Liver (tissue), 9 donors: ENCODE results near the gene FLOT1. TPM values are rescaled to one million over a fixed set of nuclear protein-coding genes. Genes with fewer than 3 reads are reported as not detected.
A peak's percentile ranks its signal among the peaks of the same experiment; 100 is the strongest.

Source experiments
- DNase-seq: peaks from one replicate; pipeline ENCODE4 v3.0.0-alpha.2; 2017; ENCODE audit warnings: low spot score
- H3K27ac ChIP-seq, 2 donors: one replicate each; pipeline ENCODE4 v1.7.0; 2013; ENCODE audit warnings: inconsistent platforms in 2 of 2, low read length in 2 of 2, control low read depth in 1 of 2, low read depth in 1 of 2, mild to moderate bottlenecking in 1 of 2
- H3K27me3 ChIP-seq, 4 donors: one replicate each; pipeline versions ENCODE4 v1.6.1 to v1.7.0; 2013; ENCODE audit warnings: low read length in 3 of 4, inconsistent platforms in 1 of 4, mild to moderate bottlenecking in 1 of 4, moderate library complexity in 1 of 4; ENCODE audit not compliant: control insufficient read depth in 4 of 4, insufficient read depth in 4 of 4
- H3K36me3 ChIP-seq, 4 donors: one replicate each; pipeline versions ENCODE4 v1.6.1 to v1.7.0; 2013; ENCODE audit warnings: low read length in 3 of 4, mild to moderate bottlenecking in 3 of 4, low read depth in 1 of 4, moderate library complexity in 1 of 4; ENCODE audit not compliant: control insufficient read depth in 4 of 4, insufficient read depth in 3 of 4
- H3K4me1 ChIP-seq, 4 donors: one replicate each; pipeline versions ENCODE4 v1.6.1 to v1.7.0; 2013; ENCODE audit warnings: low read length in 3 of 4, mild to moderate bottlenecking in 3 of 4, moderate library complexity in 1 of 4; ENCODE audit not compliant: control insufficient read depth in 4 of 4, insufficient read depth in 4 of 4
- H3K4me3 ChIP-seq, 3 donors: one replicate each; pipeline versions ENCODE4 v1.6.1 to v1.7.0; 2013; ENCODE audit warnings: low read length in 3 of 3, control low read depth in 1 of 3, low read depth in 1 of 3, mild to moderate bottlenecking in 1 of 3
- H3K9ac ChIP-seq, 2 donors: one replicate each; pipeline ENCODE4 v1.7.0; 2013; ENCODE audit warnings: low read length in 2 of 2, mild to moderate bottlenecking in 2 of 2, moderate library complexity in 2 of 2, control low read depth in 1 of 2, low read depth in 1 of 2
- H3K9me3 ChIP-seq, 4 donors: one replicate each; pipeline versions ENCODE4 v1.6.1 to v1.7.0; 2013; ENCODE audit warnings: low read length in 3 of 4; ENCODE audit not compliant: control insufficient read depth in 4 of 4
- CTCF ChIP-seq: fragments of 150-350 bp; IDR thresholded peaks from 2 replicates; pipeline ENCODE4 v1.5.1; 2017; ENCODE audit warnings: improper control_type of control experiment, low read depth, low read length; ENCODE audit not compliant: missing input control
- EGR1 ChIP-seq, 2 donors: IDR thresholded peaks; 2 replicates each; pipeline ENCODE4 v1.6.1; 2016 to 2018; ENCODE audit warnings: antibody characterized with exemption in 2 of 2, low read depth in 2 of 2
- FOXA1 ChIP-seq: IDR thresholded peaks from 2 replicates; pipeline ENCODE4 v1.6.1; 2016; ENCODE audit warnings: antibody characterized with exemption
- FOXA2 ChIP-seq: IDR thresholded peaks from 2 replicates; pipeline ENCODE4 v1.6.1; 2016; ENCODE audit warnings: antibody characterized with exemption
- GABPA ChIP-seq, 2 donors: IDR thresholded peaks in 1 of 2; conservative IDR thresholded peaks in 1 of 2; 2 replicates each; pipeline ENCODE4 v1.6.1; 2016; ENCODE audit warnings: antibody characterized with exemption in 2 of 2, mild to moderate bottlenecking in 1 of 2, moderate library complexity in 1 of 2
- HNF4A ChIP-seq, 2 donors: conservative IDR thresholded peaks; 2 replicates each; pipeline ENCODE4 v1.6.1; 2016; ENCODE audit warnings: antibody characterized with exemption in 2 of 2, mild to moderate bottlenecking in 2 of 2
- HNF4G ChIP-seq: IDR thresholded peaks from 2 replicates; pipeline ENCODE4 v1.6.1; 2016; ENCODE audit warnings: antibody characterized with exemption
- JUND ChIP-seq, 2 donors: IDR thresholded peaks; 2 replicates each; pipeline ENCODE4 v1.6.1; 2016; ENCODE audit warnings: antibody characterized with exemption in 2 of 2
- NR2F2 ChIP-seq: IDR thresholded peaks from 2 replicates; pipeline ENCODE4 v1.6.1; 2016; ENCODE audit warnings: antibody characterized with exemption
- RAD21 ChIP-seq, 2 donors: IDR thresholded peaks; 2 replicates each; pipeline ENCODE4 v1.6.1; 2016; ENCODE audit warnings: antibody characterized with exemption in 2 of 2, mild to moderate bottlenecking in 2 of 2
- RXRA ChIP-seq, 2 donors: IDR thresholded peaks; 2 replicates each; pipeline ENCODE4 v1.6.1; 2017 to 2018; ENCODE audit warnings: antibody characterized with exemption in 2 of 2, mild to moderate bottlenecking in 1 of 2
- SP1 ChIP-seq: IDR thresholded peaks from 2 replicates; pipeline ENCODE4 v1.6.1; 2018; ENCODE audit warnings: antibody characterized with exemption, mild to moderate bottlenecking
- TAF1 ChIP-seq: conservative IDR thresholded peaks from 2 replicates; pipeline ENCODE4 v1.6.1; 2016; ENCODE audit warnings: antibody characterized with exemption, mild to moderate bottlenecking
- YY1 ChIP-seq: IDR thresholded peaks from 2 replicates; pipeline ENCODE4 v1.6.1; 2016; ENCODE audit warnings: antibody characterized with exemption, mild to moderate bottlenecking
- ZBTB33 ChIP-seq: IDR thresholded peaks from 2 replicates; pipeline ENCODE4 v1.6.1; 2016; ENCODE audit warnings: antibody characterized with exemption
- WGBS: extraction: QIAGEN DNeasy Blood & Tissue Kit; methylation state at CpG from one replicate; pipeline ENCODE4 v1.1.7; 2013; 5-methylcytosine and 5-hydroxymethylcytosine counted together
- polyA plus RNA-seq, 2 donors: library from polyadenylated mRNA; stranded (reverse) in 1 of 2; unstranded in 1 of 2; fragments of 200-250 nt in 1 of 2; fragments of >200 nt in 1 of 2; fragmentation: Nextera tagmentation in 1 of 2; extraction: Ambion mirVana in 1 of 2; gene quantifications; one replicate each; pipeline versions ENCODE4 v1.2.1 to v1.2.3, GENCODE V29; 2013 to 2015
- total RNA-seq, 2 donors: library from RNA; depleted of rRNA; stranded (reverse); fragments of >200 nt; gene quantifications; one replicate each; pipeline ENCODE4 v1.2.3, GENCODE V29; 2014
- TF ChIP-seq, protein P1 (sequence below): IDR thresholded peaks from 2 replicates; pipeline ENCODE4 v1.6.1; 2016; ENCODE audit warnings: antibody characterized with exemption, mild to moderate bottlenecking
- TF ChIP-seq, protein P2 (sequence below): IDR thresholded peaks from 2 replicates; pipeline ENCODE4 v1.6.1; 2016; ENCODE audit warnings: antibody characterized with exemption
- donor health status: healthy.
- donor health status: healthy.
- donor health status: healthy.
- donor health status: healthy.
- donor health status: healthy.

Gene FLOT1
- total and polyA plus RNA-seq, 4 donors: 38.6 to 99.8 (median 59.5) TPM

DNA sequence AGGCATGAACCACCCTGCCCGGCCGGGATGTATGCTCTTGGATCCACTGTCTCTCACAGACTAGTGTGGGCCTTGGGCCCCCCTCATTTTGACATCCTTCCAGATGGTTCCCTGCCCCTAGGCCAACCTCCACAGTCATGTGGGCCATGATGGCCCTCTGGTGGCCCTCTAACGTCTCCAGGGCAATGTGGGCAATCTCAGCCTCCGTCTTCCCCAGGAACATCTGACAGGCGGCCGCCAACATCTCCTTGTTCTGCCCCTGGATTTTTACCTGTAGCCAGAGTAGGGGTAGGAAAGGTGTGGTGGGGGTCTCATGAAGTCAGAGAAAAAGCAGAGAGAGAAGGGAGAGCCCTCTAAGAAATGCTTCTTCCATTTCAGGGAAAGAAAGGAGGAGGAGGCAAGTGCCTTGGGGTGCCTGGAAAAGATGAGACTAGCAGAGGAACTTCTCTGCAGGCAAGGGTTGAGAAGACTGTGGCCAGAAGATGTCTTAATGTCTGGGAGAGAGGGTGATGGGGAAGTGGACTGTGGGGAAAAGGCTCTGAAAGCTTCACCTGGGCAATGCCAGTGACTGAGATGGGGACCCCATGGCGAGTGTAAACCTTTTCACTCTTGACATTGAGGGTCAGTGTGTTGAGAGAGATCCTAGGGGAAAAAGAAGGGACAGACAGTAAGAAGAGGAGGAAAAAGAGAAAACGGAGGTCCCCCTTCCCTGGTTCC lies 1.3 kb downstream of the FLOT1 start:
- peaks cover 7 to 32% (median 24%) of the 10 kb centered on the region in 4 donors for H3K36me3 ChIP-seq
- H3K4me3 ChIP-seq: peak overlapping the region in 2 of 3 donors; percentile 61 to 69
- H3K4me1 ChIP-seq: peaks cover 1 to 21% (median 12%) of the 10 kb centered on the region in 4 donors
- DNase-seq: no peak
- H3K9me3 ChIP-seq: no peaks in the 10 kb centered on the region
- WGBS: 81% methylated on average over 8 of the region's 8 CpGs
- peak overlapping the region in 1 of 2 donors; percentile 79 for H3K9ac ChIP-seq
- H3K27me3 ChIP-seq: no peaks in the 10 kb centered on the region
- TF ChIP-seq HNF4A (conservative IDR thresholded peaks at IDR 0.05) (no peak), TAF1 (no peak), EGR1 (IDR thresholded peaks at IDR 0.05; ENCODE audit: low read depth in 2 of 2) (no peak), GABPA (IDR thresholded peaks at IDR 0.05 in 1 of 2, conservative IDR thresholded peaks at IDR 0.05 in 1 of 2) (no peak), YY1 (no peak), CTCF (no peak), NR2F2 (no peak), HNF4G (no peak), FOXA1 (no peak), SP1 (no peak), ZBTB33 (no peak), FOXA2 (no peak), RAD21 (IDR thresholded peaks at IDR 0.05) (no peak), JUND (IDR thresholded peaks at IDR 0.05) (no peak)
- TF ChIP-seq, protein P1, sequence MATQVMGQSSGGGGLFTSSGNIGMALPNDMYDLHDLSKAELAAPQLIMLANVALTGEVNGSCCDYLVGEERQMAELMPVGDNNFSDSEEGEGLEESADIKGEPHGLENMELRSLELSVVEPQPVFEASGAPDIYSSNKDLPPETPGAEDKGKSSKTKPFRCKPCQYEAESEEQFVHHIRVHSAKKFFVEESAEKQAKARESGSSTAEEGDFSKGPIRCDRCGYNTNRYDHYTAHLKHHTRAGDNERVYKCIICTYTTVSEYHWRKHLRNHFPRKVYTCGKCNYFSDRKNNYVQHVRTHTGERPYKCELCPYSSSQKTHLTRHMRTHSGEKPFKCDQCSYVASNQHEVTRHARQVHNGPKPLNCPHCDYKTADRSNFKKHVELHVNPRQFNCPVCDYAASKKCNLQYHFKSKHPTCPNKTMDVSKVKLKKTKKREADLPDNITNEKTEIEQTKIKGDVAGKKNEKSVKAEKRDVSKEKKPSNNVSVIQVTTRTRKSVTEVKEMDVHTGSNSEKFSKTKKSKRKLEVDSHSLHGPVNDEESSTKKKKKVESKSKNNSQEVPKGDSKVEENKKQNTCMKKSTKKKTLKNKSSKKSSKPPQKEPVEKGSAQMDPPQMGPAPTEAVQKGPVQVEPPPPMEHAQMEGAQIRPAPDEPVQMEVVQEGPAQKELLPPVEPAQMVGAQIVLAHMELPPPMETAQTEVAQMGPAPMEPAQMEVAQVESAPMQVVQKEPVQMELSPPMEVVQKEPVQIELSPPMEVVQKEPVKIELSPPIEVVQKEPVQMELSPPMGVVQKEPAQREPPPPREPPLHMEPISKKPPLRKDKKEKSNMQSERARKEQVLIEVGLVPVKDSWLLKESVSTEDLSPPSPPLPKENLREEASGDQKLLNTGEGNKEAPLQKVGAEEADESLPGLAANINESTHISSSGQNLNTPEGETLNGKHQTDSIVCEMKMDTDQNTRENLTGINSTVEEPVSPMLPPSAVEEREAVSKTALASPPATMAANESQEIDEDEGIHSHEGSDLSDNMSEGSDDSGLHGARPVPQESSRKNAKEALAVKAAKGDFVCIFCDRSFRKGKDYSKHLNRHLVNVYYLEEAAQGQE: no peak
- H3K27ac ChIP-seq: peak overlapping the region; percentile 83 to 92

- Histone ChIP-seq H3K27me3 (no peaks in the 10 kb centered on the region), H3K9ac (no peak overlapping the region), H3K9me3 (no peaks in the 10 kb centered on the region), H3K36me3 (peaks cover 11 to 38% (median 29%) of the 10 kb centered on the region in 4 donors), H3K27ac (no peak overlapping the region), H3K4me3 (no peak overlapping the region), H3K4me1 (peaks cover 1 to 21% (median 12%) of the 10 kb centered on the region in 4 donors)
- TF ChIP-seq RXRA (IDR thresholded peaks at IDR 0.05) (no peak), NR2F2 (no peak), SP1 (no peak), EGR1 (IDR thresholded peaks at IDR 0.05; ENCODE audit: low read depth in 2 of 2) (no peak), GABPA (IDR thresholded peaks at IDR 0.05 in 1 of 2, conservative IDR thresholded peaks at IDR 0.05 in 1 of 2) (no peak), FOXA1 (no peak), HNF4A (conservative IDR thresholded peaks at IDR 0.05) (no peak), YY1 (no peak), FOXA2 (no peak), HNF4G (no peak), CTCF (no peak), TAF1 (no peak), JUND (IDR thresholded peaks at IDR 0.05) (no peak)
- TF ChIP-seq, protein P2, sequence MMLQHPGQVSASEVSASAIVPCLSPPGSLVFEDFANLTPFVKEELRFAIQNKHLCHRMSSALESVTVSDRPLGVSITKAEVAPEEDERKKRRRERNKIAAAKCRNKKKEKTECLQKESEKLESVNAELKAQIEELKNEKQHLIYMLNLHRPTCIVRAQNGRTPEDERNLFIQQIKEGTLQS: no peak
- TF ChIP-seq, protein P1: no peak
- no peak for DNase-seq
- WGBS: 94% methylated on average over 2 of the region's 2 CpGs
Observed at GRCh38 chr6:30740540-30740870, 2.0 kb downstream of the FLOT1 start.
